Endothelial cell of umbilical vein (primary cell): Measurements from ENCODE around the gene TEC.

Experiments
- POLR2A ChIP-seq: IDR thresholded peaks from 2 replicates; pipeline ENCODE4 v1.6.1; 2012; ENCODE audit warnings: low read depth, mild to moderate bottlenecking, control low read depth, low read length
- POLR2AphosphoS5 ChIP-seq: IDR thresholded peaks from 2 replicates; pipeline ENCODE4 v1.6.1; 2012; ENCODE audit warnings: low read depth, mild to moderate bottlenecking, control low read depth, low read length, moderate library complexity; ENCODE audit not compliant: insufficient read depth

DNA sequence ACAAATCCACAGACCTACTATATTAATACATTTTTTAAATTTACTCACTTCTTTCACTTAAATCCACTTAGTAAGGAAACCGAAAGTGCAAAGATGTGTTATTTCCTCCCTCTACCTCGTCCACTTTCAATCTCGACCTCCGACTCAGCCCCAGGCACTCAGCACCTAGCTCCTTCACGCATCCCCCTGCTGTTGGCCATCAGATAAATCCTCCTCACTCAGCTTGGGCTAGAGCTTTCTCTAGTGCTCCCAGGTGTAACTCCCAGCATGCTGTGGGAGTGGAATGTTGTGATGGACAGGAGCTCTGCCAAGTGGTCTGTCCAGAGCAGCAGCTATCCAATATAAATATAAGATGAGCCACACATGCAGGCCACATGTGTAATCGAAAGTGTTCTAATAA lies 26.7 kb upstream of the TEC start:
- no peak for TF ChIP-seq POLR2AphosphoS5
- TF ChIP-seq POLR2A = no peak
